Activated CD8-positive, alpha-beta T cell treated with anti-CD3 and anti-CD28 coated beads for 36 hours (primary cell): ENCODE results near the gene CEP104. TPM values are rescaled to one million over a fixed set of nuclear protein-coding genes. Genes with fewer than 3 reads are reported as not detected.
A peak's percentile ranks its signal among the peaks of the same experiment; 100 is the strongest.

Source experiments
- ATAC-seq: fragments of 200-7000 bp; cut with Tn5 transposase; one replicate; pipeline ENCODE4 v1.10.0; 2021; ENCODE audit warnings: mild to moderate bottlenecking, moderate library complexity
- CTCF ChIA-PET: fragments of 350-600 bp; sonication (Branson Sonifier 250); formaldehyde crosslinking; loops from one replicate; lab custom pipeline; 2021; ENCODE audit warnings: antibody characterized with exemption; lab: Charles Lee
- POLR2A ChIA-PET: fragments of 350-600 bp; sonication (Branson Sonifier 250); formaldehyde crosslinking; loops from one replicate; lab custom pipeline; 2021; ENCODE audit warnings: antibody characterized with exemption; lab: Charles Lee
- DNase-seq: peaks from one replicate; pipeline ENCODE4 v3.0.0-alpha.2; 2020
- H3K27ac Mint-ChIP-seq: one replicate; pipeline ENCODE4 v1.8.0; 2021; ENCODE audit warnings: mild to moderate bottlenecking, mixed read lengths
- H3K27me3 Mint-ChIP-seq: one replicate; pipeline ENCODE4 v1.8.0; 2021; ENCODE audit warnings: mixed read lengths
- H3K36me3 Mint-ChIP-seq: one replicate; pipeline ENCODE4 v1.8.0; 2021; ENCODE audit warnings: low read depth, mixed read lengths
- H3K4me1 Mint-ChIP-seq: one replicate; pipeline ENCODE4 v1.8.0; 2021; ENCODE audit warnings: low read depth, mixed read lengths
- H3K4me3 Mint-ChIP-seq: one replicate; pipeline ENCODE4 v1.8.0; 2021; ENCODE audit warnings: mild to moderate bottlenecking, moderate library complexity, mixed read lengths
- H3K9me3 Mint-ChIP-seq: one replicate; pipeline ENCODE4 v1.8.0; 2021; ENCODE audit warnings: mixed read lengths
- intact Hi-C: fragments of 100-400 bp; cut with micrococcal nuclease; formaldehyde crosslinking; loops from one replicate; pipeline ENCODE4 v1.10.0; 2022
- total RNA-seq, 2 experiments: library from RNA; stranded (reverse); gene quantifications; one replicate each; pipeline ENCODE4 v1.2.3, GENCODE V29; 2021
- TF ChIP-seq, protein P1 (sequence below): fragments of 200-600 bp; IDR thresholded peaks from one replicate; pipeline ENCODE4 v1.8.0; 2022; ENCODE audit warnings: antibody characterized with exemption, mild to moderate bottlenecking

The CEP104 gene
- total RNA-seq = 10 to 100 TPM; 29.3 to 29.8 TPM

DNA sequence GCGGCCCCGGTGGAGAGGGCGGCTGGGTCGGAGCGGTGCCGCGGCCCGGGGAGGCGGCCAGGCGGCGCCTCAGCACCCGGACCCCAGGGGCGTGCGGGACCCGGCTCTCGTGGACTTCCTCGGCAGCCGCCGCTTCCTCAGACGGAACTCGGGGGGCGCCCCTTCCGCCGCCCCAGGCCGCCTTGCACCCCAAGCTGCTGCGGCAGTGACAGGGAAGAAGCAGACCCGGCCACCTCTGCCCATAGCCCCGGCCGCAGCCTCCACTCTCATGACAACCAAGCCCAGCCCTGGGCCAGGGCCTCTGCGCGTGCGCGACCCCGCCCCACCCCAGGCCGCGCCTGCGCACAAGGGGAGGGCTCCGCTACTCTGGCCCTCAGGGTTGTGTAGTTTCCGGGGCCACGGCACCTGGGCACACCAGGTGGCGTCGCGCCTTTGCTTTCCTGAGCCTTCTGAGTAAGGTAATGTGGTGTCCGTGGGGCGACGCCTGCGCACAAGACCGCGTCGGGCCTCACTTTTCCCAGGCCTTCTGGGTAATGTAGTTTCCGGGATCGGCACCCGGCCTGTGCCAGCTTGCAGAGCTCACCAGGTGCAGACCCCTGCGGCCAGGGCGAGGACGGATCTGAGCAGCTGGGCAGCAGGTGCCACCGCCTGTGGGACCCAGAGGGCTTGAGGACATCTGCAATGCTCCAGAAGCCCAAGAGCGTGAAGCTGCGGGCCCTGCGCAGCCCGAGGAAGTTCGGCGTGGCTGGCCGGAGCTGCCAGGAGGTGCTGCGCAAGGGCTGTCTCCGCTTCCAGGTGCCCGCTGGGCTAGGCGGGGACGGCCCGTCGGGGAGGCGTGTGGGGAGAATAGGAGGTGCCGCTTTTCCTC lies at the start of gene CEP104, which contains the start of gene DFFB:
Gene CEP104, minus strand, starts transcription at position 289 of the 868 bp plus-strand sequence. CDS start 4,804 bp downstream, outside the sequence.
Gene DFFB, plus strand, starts transcription at position 554 of the 868 bp plus-strand sequence. Its CDS starts 128 bp downstream, at position 682.
- DNase-seq (peak; percentile 98), ATAC-seq (peak; percentile 98)
- H3K36me3 Mint-ChIP-seq = peaks cover 2% of the 10 kb centered on the region
- intact Hi-C loops = loop anchor here (1.0 kb wide), 1 partner anchor 43 kb away; the partner anchor contains the start of gene C1orf174
- no peaks in the 10 kb centered on the region for H3K27me3 Mint-ChIP-seq
- H3K4me1 Mint-ChIP-seq = peaks cover 37% of the 10 kb centered on the region
- ChIA-PET POLR2A (interaction anchor here (1.3 to 4.4 kb wide), 4 partner anchors 15 to 43 kb away, joined by 3 to 18 read pairs (median 5); partner anchors contain the start of gene C1orf174), CTCF (interaction anchor here (1.0 to 2.1 kb wide), 7 partner anchors 11 to 209 kb away, joined by 3 to 11 read pairs (median 5); partner anchors contain the start of gene C1orf174)
- H3K27ac Mint-ChIP-seq = peak within 1 kb of the TSS; percentile 90
- TF ChIP-seq, protein P1, sequence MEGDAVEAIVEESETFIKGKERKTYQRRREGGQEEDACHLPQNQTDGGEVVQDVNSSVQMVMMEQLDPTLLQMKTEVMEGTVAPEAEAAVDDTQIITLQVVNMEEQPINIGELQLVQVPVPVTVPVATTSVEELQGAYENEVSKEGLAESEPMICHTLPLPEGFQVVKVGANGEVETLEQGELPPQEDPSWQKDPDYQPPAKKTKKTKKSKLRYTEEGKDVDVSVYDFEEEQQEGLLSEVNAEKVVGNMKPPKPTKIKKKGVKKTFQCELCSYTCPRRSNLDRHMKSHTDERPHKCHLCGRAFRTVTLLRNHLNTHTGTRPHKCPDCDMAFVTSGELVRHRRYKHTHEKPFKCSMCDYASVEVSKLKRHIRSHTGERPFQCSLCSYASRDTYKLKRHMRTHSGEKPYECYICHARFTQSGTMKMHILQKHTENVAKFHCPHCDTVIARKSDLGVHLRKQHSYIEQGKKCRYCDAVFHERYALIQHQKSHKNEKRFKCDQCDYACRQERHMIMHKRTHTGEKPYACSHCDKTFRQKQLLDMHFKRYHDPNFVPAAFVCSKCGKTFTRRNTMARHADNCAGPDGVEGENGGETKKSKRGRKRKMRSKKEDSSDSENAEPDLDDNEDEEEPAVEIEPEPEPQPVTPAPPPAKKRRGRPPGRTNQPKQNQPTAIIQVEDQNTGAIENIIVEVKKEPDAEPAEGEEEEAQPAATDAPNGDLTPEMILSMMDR = peak; percentile 53
- H3K4me3 Mint-ChIP-seq = peak within 1 kb of the TSS; percentile 95
- no peaks in the 10 kb centered on the region for H3K9me3 Mint-ChIP-seq

DNA sequence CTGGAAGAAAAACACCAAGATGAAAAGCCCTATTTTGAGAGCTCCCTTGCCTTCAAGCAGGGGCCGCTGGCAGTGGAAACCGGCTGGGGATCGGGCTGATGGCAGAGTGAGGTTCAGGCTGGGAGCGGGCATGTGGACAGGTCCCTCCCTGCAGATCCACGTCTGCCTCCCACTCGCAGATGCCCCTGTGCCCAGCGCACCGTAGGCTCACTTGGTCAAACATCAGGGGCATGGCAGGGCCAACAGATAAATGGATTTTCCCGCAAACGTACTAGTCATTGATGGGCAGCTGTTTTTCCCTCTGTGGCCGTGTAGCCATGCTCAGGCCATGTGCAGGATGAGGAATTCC lies 49.6 kb upstream of the CEP104 start:
- no peaks in the 10 kb centered on the region for H3K36me3 Mint-ChIP-seq
- POLR2A ChIA-PET = no interaction called here
- intact Hi-C loops = no loop called here
- no peak for DNase-seq
- no peak overlapping the region for H3K4me3 Mint-ChIP-seq
- H3K27ac Mint-ChIP-seq = no peak overlapping the region
- no peaks in the 10 kb centered on the region for H3K27me3 Mint-ChIP-seq
- H3K4me1 Mint-ChIP-seq = peaks cover 24% of the 10 kb centered on the region
- TF ChIP-seq, protein P1 = no peak
- no peak for ATAC-seq
- CTCF ChIA-PET = interaction anchor here (1.0 to 1.5 kb wide), 3 partner anchors 33 to 50 kb away, joined by 3 to 5 read pairs (median 4); no protein-coding TSS in a partner anchor
- H3K9me3 Mint-ChIP-seq = no peaks in the 10 kb centered on the region

DNA sequence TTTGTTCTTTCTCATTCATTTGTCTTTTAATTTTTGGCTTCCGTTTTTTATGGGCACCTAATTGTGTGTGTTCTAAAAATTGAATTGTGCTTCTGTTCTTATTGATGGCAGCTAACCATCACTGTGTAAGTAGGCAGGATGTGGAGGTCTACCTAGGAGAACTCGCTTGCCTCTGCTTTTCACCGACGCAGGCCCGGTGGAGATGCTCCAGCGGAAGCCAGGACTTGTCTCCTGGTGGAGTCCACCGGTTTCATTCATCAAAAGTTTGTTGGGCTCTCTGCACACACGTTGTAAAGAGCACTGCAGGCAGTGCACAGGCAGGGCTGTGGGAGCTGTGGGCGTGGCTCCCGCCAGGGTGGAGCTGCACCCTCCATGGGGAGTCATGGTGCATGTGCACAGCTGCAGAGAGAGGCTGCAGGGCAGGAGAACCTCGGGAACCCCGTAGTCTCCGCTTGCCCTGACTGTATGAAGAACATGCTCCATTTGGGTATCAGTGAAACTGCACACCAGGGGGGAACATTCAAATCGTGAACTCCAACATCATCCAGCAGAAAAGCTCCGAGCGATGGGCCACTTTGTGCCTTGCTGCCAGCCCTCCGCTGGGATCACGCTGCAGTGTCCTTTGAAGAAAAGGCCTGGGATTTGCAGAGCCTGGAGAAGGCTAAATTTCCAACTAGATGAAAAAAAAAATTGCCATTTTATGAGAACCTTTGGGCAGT lies 49.1 kb upstream of the CEP104 start:
- intact Hi-C loops = no loop called here
- DNase-seq (no peak), ATAC-seq (no peak)
- Mint-ChIP-seq H3K27ac (no peak overlapping the region), H3K36me3 (no peaks in the 10 kb centered on the region), H3K4me3 (no peak overlapping the region), H3K9me3 (no peaks in the 10 kb centered on the region), H3K27me3 (no peaks in the 10 kb centered on the region), H3K4me1 (peaks cover 24% of the 10 kb centered on the region)
- ChIA-PET CTCF (interaction anchor here (1.1 kb wide), 1 partner anchor 48 kb away, joined by 4 read pairs; no protein-coding TSS in a partner anchor), POLR2A (no interaction called here)
- TF ChIP-seq, protein P1 = no peak

DNA sequence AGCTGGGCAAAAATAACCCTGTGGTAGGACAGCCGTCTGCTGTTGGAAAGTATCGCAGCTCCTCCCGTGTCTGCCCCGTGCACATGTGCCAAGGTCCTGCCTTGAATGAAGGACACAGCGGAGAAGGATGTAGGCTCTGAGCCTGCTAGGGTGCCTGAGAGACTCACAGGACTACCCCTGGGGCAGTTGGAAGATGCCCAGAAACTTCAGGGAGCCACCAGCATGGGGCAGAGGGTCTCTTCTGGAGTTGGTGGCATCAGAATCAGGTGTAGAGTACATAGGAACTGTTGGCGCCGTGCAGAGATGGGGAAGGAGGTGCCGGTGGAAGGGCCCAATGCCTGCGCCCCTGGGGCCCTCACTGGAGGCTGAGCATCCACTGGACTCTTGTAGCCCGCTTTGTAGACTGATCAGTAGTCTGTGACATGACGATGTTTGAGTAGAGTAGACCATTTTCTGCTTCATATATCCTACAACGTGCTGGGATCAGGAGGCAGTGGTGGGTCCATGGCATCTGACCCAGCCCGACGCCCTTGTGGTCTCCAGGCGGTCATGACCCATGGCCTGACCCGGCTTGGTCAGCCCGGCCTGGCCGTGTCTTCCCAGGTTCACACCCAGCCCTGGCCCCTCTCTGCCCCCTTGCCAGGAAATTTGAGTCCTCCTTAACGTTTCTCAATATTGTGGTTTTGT lies 48.4 kb upstream of the CEP104 start:
- TF ChIP-seq, protein P1 = no peak
- no peaks in the 10 kb centered on the region for H3K9me3 Mint-ChIP-seq
- no peak overlapping the region for H3K4me3 Mint-ChIP-seq
- no peak overlapping the region for H3K27ac Mint-ChIP-seq
- DNase-seq (no peak), ATAC-seq (no peak)
- H3K27me3 Mint-ChIP-seq = no peaks in the 10 kb centered on the region
- ChIA-PET POLR2A (interaction anchor here (0.6 kb wide), 1 partner anchor 19 kb away, joined by 5 read pairs; no protein-coding TSS in a partner anchor), CTCF (interaction anchor here (0.5 kb wide), 1 partner anchor 341 kb away, joined by 3 read pairs; no protein-coding TSS in a partner anchor)
- intact Hi-C loops = no loop called here
- no peaks in the 10 kb centered on the region for H3K36me3 Mint-ChIP-seq
- peaks cover 24% of the 10 kb centered on the region for H3K4me1 Mint-ChIP-seq
